Coronary artery (tissue), 2 donors: ENCODE measurements around the gene GTF2E1.

Experiments
- DNase-seq: peaks from one replicate; pipeline ENCODE4 v3.0.0-alpha.2; 2017; ENCODE audit warnings: low spot score
- H3K27ac ChIP-seq, 2 donors: fragments of 200-600 bp; sonication (generic); one replicate each; pipeline ENCODE4 v1.5.1; 2016 to 2019
- H3K4me3 ChIP-seq: fragments of 200-600 bp; sonication (generic); 2 replicates; pipeline ENCODE4 v1.5.1; 2016; ENCODE audit warnings: mild to moderate bottlenecking, moderate library complexity
- CTCF ChIP-seq: fragments of 200-600 bp; sonication (generic); IDR thresholded peaks from one replicate; pipeline ENCODE4 v1.5.1; 2019; ENCODE audit warnings: antibody characterized with exemption

GTF2E1 gene

GRCh38 chr3:120742849-120743365, 363 bp downstream of the GTF2E1 start:
- DNase-seq: no peak
- no peak for TF ChIP-seq CTCF
- Histone ChIP-seq H3K4me3 (peak overlapping the region; percentile 86), H3K27ac (peak overlapping the region; percentile 93 to 94)

DNA sequence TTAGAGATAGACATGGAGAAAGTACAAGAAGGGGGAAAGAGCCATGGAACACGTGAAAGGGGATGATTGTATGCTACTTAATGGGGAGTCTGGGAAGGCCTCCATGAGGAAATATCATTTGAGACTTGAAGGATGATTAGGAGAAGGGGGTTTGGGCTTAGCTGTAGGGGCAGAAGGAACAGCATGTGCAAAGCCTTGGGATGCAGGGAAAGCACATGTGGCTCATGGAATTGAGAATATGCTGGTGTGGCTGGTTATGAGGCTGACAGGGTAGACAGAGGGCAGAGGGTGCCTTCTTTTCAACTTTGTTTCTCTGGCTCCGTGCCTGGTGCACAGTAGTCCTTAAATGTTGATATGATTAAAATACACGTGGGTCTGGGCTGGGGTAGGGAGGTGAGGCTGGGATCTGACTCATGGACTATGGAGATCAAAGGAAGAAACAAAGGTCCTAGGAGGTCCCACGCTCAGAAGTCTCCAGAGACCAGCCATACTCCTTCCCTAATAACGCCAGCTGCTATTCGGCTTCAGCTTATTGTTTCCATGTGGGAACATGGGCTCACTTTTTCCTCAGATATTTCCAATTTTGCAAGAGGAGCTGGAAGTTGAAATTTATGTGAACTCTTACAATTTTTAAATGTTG, 1.1 kb downstream of the GTF2E1 start:
- no peak for TF ChIP-seq CTCF
- no peak for DNase-seq
- no peak overlapping the region for H3K27ac ChIP-seq

DNA sequence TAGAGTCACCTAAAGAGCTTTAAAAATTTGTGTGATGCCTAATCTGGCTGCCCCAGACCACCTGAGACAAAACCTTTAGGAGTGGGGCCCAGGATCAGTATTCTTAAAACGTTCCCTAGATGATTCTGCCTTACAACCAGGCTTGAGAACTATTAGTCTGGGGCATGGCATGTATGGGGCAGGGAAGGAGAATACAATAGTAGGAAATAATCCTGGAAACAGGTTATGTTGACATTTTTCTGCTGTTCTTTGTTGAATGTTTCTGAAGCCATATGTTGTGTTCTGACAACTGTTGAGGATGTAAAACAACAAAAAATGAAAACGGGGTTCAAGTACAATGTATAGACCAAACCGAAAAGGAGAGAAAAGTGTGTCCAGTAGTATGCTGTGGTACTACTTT, 2.9 kb downstream of the GTF2E1 start:
- DNase-seq: no peak
- no peak overlapping the region for H3K27ac ChIP-seq
- TF ChIP-seq CTCF: no peak
- H3K4me3 ChIP-seq: no peak overlapping the region

More for the DNA sequence above, 1.1 kb downstream of the GTF2E1 start:
- peak overlapping the region; percentile 86 for H3K4me3 ChIP-seq

- Histone ChIP-seq H3K4me3 (no peak overlapping the region), H3K27ac (no peak overlapping the region)
- TF ChIP-seq CTCF: no peak
- no peak for DNase-seq
Observed at GRCh38 chr3:120749843-120750242, 7.3 kb downstream of the GTF2E1 start.

DNA sequence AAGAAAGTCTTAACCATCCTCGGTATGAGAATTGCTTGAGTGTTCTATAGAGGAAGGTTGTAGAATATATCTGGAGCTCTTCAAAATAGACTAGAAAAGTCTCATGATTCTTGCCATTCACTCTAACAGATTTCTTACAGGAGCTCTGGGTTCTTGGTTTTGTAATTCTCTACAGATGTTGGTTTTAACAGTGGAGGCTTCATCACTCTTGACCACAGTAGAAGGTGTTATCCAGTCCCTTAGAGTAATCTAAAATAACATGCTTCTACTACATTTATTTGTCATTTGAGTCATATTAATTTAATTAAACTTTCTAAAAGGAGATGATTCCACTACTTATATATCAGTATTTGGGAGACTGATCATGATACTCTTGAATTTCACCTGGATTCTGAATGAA, 9.7 kb downstream of the GTF2E1 start:
- no peak overlapping the region for H3K27ac ChIP-seq
- TF ChIP-seq CTCF: no peak
- no peak for DNase-seq
- no peak overlapping the region for H3K4me3 ChIP-seq

- no peak for TF ChIP-seq CTCF
- no peak for DNase-seq
- no peak overlapping the region for H3K4me3 ChIP-seq
- H3K27ac ChIP-seq: no peak overlapping the region
Observed at GRCh38 chr3:120752865-120753264, 10.3 kb downstream of the GTF2E1 start.

DNA sequence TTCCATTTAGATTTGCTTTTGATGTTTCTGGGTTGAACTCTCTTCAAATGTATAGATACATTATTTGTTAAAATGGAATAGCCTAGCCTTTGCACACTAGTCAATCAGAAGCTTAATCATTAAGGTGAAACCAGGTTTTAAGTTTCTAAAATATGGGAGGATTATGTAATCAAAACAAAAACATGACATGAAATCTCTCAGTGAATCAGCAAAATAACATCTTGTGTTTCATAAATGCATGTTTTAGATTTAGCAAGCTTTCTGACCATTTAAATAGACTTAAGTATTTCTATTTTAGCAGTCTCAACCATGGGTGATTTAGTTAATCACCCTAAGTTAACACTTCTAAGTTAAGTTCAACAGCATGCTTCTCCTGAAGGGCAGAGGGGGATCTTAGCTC, 11.3 kb downstream of the GTF2E1 start:
- Histone ChIP-seq H3K4me3 (no peak overlapping the region), H3K27ac (no peak overlapping the region)
- no peak for TF ChIP-seq CTCF
- DNase-seq: no peak
